ENCODE measurements around the gene OR1D5. TPM values are rescaled to one million over a fixed set of nuclear protein-coding genes. Genes with fewer than 3 reads are reported as not detected.

The OR1D5 gene
- total RNA-seq, 1 donor = not detected

Other genes with a start within 250 kb of the OR1D5 start
- not detected for gene OR1D2, start 40.8 kb upstream of the OR1D5 start, total RNA-seq
- gene OR1G1, start 63.9 kb upstream of the OR1D5 start, total RNA-seq = not detected
- not detected for gene OR1A2, start 133.9 kb upstream of the OR1D5 start, total RNA-seq
- not detected for gene OR1A1, start 144.1 kb upstream of the OR1D5 start, total RNA-seq
- 3.0 TPM for gene OR3A1, start 234.8 kb upstream of the OR1D5 start, total RNA-seq

All from hematopoietic multipotent progenitor cell (in vitro differentiated cells).